Retinal pigment epithelial cell (primary cell): ENCODE results near the gene CHRND.

ENCODE experiments used
- DNase-seq: peaks from one replicate; pipeline ENCODE4 v3.0.0-alpha.2; 2010; ENCODE audit warnings: low read depth
- H3K4me3 ChIP-seq: 2 replicates; pipeline ENCODE4 v1.5.1; 2011; ENCODE audit warnings: mild to moderate bottlenecking, low read length, control low read depth, moderate library complexity
- TF ChIP-seq, protein P1 (sequence below): conservative IDR thresholded peaks from 2 replicates; pipeline ENCODE4 v1.5.1; 2011; ENCODE audit warnings: low read depth, low read length, control low read depth, inconsistent platforms

CHRND gene

DNA sequence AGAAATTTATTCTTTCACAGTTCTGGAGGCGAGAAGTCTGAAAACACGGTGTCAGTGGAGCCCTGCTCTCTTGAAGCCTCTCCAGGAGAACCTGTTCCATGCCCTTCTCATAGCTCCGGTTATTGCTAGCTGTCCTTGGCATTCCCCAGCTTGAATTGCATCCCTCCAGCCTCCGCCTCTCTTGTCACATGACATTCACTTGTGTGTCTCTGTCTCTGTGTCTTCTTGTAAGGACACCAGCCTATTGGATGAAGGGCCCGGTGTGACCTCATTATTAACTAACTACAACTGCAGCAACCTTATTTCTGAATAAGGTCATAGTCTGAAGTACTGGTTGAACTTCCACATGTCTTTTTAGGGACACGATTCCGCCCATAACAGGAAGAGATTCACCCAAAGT, 10.3 kb upstream of the CHRND start:
- no peak for DNase-seq
- no peak overlapping the region for H3K4me3 ChIP-seq
- TF ChIP-seq, protein P1, sequence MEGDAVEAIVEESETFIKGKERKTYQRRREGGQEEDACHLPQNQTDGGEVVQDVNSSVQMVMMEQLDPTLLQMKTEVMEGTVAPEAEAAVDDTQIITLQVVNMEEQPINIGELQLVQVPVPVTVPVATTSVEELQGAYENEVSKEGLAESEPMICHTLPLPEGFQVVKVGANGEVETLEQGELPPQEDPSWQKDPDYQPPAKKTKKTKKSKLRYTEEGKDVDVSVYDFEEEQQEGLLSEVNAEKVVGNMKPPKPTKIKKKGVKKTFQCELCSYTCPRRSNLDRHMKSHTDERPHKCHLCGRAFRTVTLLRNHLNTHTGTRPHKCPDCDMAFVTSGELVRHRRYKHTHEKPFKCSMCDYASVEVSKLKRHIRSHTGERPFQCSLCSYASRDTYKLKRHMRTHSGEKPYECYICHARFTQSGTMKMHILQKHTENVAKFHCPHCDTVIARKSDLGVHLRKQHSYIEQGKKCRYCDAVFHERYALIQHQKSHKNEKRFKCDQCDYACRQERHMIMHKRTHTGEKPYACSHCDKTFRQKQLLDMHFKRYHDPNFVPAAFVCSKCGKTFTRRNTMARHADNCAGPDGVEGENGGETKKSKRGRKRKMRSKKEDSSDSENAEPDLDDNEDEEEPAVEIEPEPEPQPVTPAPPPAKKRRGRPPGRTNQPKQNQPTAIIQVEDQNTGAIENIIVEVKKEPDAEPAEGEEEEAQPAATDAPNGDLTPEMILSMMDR, result no peak

DNA sequence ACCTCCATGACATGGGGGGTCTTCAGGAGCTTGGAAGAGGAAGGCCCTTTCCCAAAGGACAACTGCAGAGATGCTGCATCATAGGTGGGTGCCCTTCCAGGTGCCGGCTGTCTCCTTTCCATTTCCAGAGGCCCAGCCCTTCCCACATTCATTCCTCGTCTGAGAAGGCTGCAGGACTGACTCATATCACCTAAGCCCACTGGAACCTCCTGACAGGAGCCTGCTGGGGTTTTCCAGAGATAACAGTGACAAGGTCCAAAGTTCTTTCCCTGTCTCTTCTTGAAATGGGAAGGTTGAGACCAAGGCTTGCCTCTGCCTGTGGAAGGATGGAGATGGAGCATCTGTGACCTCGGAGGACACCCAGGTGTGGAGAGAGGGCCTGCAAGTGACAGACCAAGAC, 9.4 kb upstream of the CHRND start:
- no peak overlapping the region for H3K4me3 ChIP-seq
- DNase-seq, result no peak
- TF ChIP-seq, protein P1, result no peak

DNA sequence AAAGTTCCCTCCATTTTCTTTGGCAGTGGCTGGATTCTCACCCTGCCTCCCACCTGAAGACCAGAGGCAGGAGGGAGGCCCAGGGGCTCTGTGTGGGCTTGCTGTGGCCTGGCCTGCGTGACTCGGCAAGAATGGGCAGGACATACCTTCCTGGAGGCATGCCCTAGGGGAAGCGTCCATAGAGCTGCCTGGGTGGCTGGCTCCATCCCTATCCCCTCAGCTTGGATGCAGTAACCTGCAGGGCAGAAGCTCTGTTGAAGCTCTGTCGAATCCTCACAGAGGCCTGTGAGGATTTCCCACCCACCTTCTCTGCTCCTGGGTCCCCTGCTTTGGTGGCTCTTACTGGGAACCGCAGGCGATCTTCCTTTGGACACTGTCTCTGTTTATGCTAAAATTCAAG, 7.1 kb upstream of the CHRND start:
- no peak overlapping the region for H3K4me3 ChIP-seq
- TF ChIP-seq, protein P1, result no peak
- DNase-seq, result no peak

DNA sequence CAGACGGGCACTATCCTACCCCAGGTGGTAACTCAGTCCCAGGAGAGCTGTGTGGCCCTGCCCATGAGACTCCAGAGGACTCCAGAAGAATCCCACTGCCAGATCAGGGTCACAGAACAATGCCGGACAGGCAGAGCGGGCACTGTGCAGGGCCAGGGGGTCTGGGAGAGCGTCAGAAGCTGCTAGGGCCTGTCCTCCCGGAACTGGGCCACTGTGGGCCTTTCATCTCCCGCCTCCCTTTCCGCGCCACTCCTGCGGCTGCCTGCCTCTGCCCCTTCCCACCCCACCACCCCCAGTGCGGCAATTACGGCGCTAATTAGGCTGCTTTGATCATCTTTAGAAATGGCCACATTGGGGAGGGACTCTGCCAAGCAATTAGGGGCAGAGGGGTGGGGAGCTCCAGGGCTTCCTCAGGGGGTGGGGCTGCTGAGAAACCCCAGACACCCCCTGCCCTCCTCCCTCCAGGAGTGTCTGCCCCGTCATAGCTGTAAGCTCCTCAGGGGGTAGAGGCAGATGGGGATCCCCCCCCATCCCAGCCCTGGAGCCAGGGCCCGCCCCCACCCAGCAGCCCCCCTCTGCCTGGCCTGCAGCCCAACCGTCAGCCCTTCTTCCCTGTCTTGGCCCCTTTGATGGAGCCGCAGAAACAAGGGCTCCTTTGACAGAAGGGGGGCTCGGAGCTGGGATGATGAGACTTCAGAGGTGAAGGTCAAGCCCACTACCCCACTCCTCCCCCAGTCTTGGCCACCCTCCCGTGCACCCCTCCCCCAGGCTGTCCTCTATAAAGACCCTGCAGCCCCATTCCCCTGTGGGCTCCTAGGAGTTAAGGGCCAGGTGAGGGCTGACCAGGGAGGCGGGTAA, 6.2 kb upstream of the CHRND start, which contains the start of gene PRSS56:
Gene PRSS56, plus strand, starts transcription at position 808 of the 858 bp plus-strand sequence. CDS start 211 bp downstream, outside the sequence.
- TF ChIP-seq, protein P1, result no peak
- no peak for DNase-seq

DNA sequence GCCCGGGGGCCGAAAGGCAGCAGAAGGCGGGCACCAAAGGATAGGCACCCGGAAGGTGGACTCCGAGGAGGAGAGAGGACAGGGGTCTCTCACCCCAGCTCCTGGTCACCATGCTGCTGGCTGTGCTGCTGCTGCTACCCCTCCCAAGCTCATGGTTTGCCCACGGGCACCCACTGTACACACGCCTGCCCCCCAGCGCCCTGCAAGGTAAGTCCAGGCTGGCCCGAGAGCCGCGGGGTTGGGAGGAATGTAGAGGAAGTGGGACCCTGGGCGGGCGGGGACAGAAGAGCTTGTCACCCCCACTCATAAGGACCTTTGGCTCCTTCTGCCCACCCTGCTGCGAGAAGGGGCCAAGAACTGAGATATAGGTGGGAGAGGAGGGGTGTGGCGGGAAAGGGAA, 5.5 kb upstream of the CHRND start:
- TF ChIP-seq, protein P1, result no peak
- H3K4me3 ChIP-seq, result no peak overlapping the region
- DNase-seq, result no peak

More for the DNA sequence above, 6.2 kb upstream of the CHRND start, which contains the start of gene PRSS56:
- H3K4me3 ChIP-seq, result no peak within 1 kb of the TSS

DNA sequence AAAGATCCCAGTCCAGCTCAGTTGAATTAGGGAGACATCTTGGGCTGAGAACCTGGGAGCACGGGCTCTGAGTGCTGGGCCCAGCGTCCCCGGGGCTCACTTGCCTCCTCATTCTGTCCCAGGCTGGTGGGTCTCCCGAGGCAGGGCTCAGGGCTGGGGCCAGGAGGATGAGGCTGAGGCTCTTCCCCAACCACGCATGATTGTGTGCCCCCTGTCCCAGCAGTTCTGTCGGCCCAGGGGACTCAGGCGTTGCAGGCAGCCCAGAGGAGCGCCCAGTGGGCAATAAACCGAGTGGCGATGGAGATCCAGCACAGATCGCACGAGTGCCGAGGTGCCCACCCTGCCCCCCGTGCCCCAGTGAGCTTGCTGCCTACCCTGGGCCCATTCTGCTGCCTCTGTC, 4.9 kb upstream of the CHRND start:
- TF ChIP-seq, protein P1, result no peak

More for the DNA sequence above, 4.9 kb upstream of the CHRND start:
- no peak overlapping the region for H3K4me3 ChIP-seq
- DNase-seq, result no peak
